Body of pancreas (tissue), 4 donors: ENCODE results near the gene TMEM266. TPM values are rescaled to one million over a fixed set of nuclear protein-coding genes. Genes with fewer than 3 reads are reported as not detected.
A peak's percentile ranks its signal among the peaks of the same experiment; 100 is the strongest.

Source experiments
- ATAC-seq: fragments of 150-250 bp; one replicate; pipeline ENCODE4 v1.9.1; 2016
- DNase-seq, 4 donors: peaks; one replicate each; pipeline ENCODE4 v3.0.0-alpha.2; 2019
- H3K27ac ChIP-seq, 4 donors: fragments of 200-600 bp; sonication (generic); 1 replicate in 3 of 4; 2 replicates in 1 of 4; pipeline versions ENCODE4 v1.5.1 to v1.6.1; 2016 to 2019; ENCODE audit warnings: mild to moderate bottlenecking in 1 of 4, mixed read lengths in 1 of 4, moderate library complexity in 1 of 4
- H3K27me3 ChIP-seq, 2 donors: fragments of 200-600 bp; sonication (generic); one replicate each; pipeline ENCODE4 v1.6.0; 2016; ENCODE audit warnings: mild to moderate bottlenecking in 1 of 2
- H3K36me3 ChIP-seq, 2 donors: fragments of 200-600 bp; sonication (generic); replicated peaks in 1 of 2; 2 replicates each; pipeline ENCODE4 v1.5.1; 2016; ENCODE audit warnings: low read depth in 2 of 2; ENCODE audit not compliant: insufficient read depth in 1 of 2
- H3K4me1 ChIP-seq: fragments of 200-600 bp; sonication (generic); one replicate; pipeline ENCODE4 v1.6.0; 2016
- H3K4me3 ChIP-seq, 2 donors: fragments of 200-600 bp; sonication (generic); 1 replicate in 1 of 2; 2 replicates in 1 of 2; pipeline ENCODE4 v1.5.1; 2016 to 2019
- H3K9me3 ChIP-seq, 3 donors: fragments of 200-600 bp; sonication (generic); 1 replicate in 2 of 3; 2 replicates in 1 of 3; pipeline ENCODE4 v1.5.1; 2016
- POLR2A ChIP-seq, 3 donors: fragments of 450-650 bp; IDR thresholded peaks; one replicate each; pipeline ENCODE4 v1.6.1; 2016; ENCODE audit warnings: antibody characterized with exemption in 3 of 3, mild to moderate bottlenecking in 2 of 3
- WGBS, 2 donors: methylation state at CpG; one replicate each; pipeline ENCODE4 v1.1.5; 2017; 5-methylcytosine and 5-hydroxymethylcytosine counted together
- intact Hi-C: fragments of 100-400 bp; cut with DNase I; formaldehyde crosslinking; loops from one replicate; pipeline ENCODE4 v1.15.1; 2023
- total RNA-seq, 2 donors: library from RNA; depleted of rRNA; stranded (reverse); fragments of >200 nt; gene quantifications; one replicate each; pipeline ENCODE4 v1.1.0, GENCODE V29; 2016
- TF ChIP-seq, protein P1 (sequence below), 7 experiments: fragments of 450-650 bp in 4 of 7; fragments of 200-600 bp in 3 of 7; sonication (generic) in 3 of 7; IDR thresholded peaks; one replicate each; pipeline ENCODE4 v1.5.1; 2016 to 2019; ENCODE audit warnings: antibody characterized with exemption in 7 of 7

The TMEM266 gene
- total RNA-seq, 2 donors from 2014 or later: 0.66 to 9.1 TPM

DNA sequence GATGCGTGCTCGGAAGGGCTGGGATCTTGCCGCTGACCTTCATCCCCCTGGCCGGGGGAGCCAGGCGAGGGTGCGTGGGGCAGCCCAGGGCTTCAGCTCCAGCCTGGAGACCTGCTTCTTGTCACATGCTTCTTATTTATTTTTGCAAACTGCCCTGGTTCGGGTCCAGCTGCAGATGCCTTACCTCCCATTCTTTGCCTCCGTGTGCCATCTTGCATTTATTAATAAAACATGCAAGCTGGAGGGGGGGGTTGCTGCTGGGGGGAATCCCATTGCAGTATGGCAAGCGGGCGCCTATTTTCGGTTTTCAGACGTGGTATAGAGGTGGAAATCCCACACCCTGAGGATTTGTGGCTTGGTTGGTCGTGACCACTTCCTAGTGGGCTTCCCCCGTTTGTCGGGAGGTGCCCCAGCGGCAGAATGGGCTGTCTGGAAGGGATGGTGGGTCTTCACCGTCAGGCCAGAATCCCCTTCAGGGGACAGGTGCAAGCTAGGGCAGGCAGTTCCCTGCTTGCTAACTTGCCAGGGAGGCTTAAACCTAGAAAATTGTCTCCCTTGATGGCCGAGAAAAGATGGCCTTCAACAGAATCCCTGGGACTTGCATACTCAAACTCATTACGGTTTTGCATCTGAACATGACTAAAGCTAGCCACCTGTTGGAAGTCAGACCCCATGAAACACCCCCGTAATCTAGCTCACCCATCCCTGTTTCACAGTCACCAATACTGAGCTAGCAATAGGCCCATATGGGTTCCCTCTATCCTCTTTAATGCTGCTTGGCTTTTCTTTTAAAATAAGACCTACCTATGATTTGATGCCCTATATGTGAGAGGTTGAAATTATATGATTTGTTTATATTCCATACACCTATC, 569 bp downstream of the TMEM266 start:
- intact Hi-C loops: loop anchor here (5.0 kb wide), 1 partner anchor 77 kb away; no protein-coding TSS in a partner anchor

DNA sequence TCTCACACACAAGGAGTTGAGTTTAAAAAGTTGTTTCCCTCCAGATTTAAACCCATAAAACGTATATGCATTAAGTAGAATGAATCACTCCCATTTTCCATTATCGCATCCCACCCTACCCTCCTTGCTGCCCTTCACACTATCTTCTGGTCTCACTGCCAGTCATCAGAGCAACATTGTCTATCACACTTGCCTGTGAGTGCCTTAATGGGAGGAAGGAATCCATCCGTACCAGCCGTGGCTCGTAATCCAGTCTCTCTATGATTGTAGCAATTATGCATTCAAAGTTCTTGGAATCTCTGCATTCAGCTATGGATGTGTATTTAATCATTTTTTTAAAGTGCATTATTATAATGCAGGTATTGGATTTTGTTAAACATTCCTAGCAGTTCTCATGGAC, 1.9 kb downstream of the TMEM266 start:
- H3K27me3 ChIP-seq: peaks cover 0 to 3% of the 10 kb centered on the region in 2 donors
- ATAC-seq (no peak), DNase-seq (no peak)
- 82 to 84% methylated on average over 5 of the region's 5 CpGs for WGBS, 2 donors
- intact Hi-C loops: loop anchor here (5.0 kb wide), 1 partner anchor 76 kb away; no protein-coding TSS in a partner anchor
- TF ChIP-seq, protein P1, sequence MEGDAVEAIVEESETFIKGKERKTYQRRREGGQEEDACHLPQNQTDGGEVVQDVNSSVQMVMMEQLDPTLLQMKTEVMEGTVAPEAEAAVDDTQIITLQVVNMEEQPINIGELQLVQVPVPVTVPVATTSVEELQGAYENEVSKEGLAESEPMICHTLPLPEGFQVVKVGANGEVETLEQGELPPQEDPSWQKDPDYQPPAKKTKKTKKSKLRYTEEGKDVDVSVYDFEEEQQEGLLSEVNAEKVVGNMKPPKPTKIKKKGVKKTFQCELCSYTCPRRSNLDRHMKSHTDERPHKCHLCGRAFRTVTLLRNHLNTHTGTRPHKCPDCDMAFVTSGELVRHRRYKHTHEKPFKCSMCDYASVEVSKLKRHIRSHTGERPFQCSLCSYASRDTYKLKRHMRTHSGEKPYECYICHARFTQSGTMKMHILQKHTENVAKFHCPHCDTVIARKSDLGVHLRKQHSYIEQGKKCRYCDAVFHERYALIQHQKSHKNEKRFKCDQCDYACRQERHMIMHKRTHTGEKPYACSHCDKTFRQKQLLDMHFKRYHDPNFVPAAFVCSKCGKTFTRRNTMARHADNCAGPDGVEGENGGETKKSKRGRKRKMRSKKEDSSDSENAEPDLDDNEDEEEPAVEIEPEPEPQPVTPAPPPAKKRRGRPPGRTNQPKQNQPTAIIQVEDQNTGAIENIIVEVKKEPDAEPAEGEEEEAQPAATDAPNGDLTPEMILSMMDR (IDR thresholded peaks at IDR 0.05): no peak
- TF ChIP-seq POLR2A (IDR thresholded peaks at IDR 0.05): no peak
- no peak overlapping the region for H3K27ac ChIP-seq
- no peaks in the 10 kb centered on the region for H3K9me3 ChIP-seq
- H3K4me1 ChIP-seq: peaks cover 35% of the 10 kb centered on the region
- no peak overlapping the region for H3K4me3 ChIP-seq
- no peaks in the 10 kb centered on the region for H3K36me3 ChIP-seq

More for the DNA sequence above, 569 bp downstream of the TMEM266 start:
- Histone ChIP-seq H3K4me1 (peaks cover 30% of the 10 kb centered on the region), H3K27me3 (peaks cover 0 to 3% of the 10 kb centered on the region in 2 donors), H3K27ac (peak overlapping the region in 3 of 4 donors; percentile 7 to 42 (median 15)), H3K4me3 (peak overlapping the region in 1 of 2 donors; percentile 37), H3K9me3 (no peaks in the 10 kb centered on the region), H3K36me3 (no peaks in the 10 kb centered on the region)
- DNase-seq (no peak), ATAC-seq (no peak)
- TF ChIP-seq POLR2A (IDR thresholded peaks at IDR 0.05): no peak
- WGBS, 2 donors: 8 to 10% methylated on average over 20 of the region's 20 CpGs

DNA sequence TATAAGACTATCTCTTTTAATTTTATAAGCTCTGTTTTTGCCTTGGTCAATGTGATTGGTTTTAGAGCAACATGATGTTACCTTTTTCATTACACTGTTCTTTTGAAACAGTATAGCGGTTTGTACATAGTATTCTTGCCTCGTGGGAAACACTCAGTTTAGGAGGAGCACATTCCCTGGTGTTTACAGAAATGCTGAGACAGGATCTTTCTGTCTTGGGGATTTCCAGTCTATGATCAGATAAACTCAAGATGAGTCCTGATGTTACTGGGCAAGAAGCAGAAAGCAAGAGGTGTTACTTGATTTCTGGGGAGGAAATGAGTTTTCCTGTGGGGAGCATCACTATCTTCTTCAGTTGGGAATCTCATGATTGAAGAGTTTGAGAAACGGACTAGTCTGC, 2.5 kb downstream of the TMEM266 start:
- Histone ChIP-seq H3K9me3 (no peaks in the 10 kb centered on the region), H3K27me3 (peaks cover 0 to 3% of the 10 kb centered on the region in 2 donors), H3K4me1 (peaks cover 29% of the 10 kb centered on the region), H3K4me3 (no peak overlapping the region), H3K27ac (no peak overlapping the region), H3K36me3 (no peaks in the 10 kb centered on the region)
- 42 to 46% methylated on average over 3 of the region's 3 CpGs for WGBS, 2 donors
- no peak for ATAC-seq
- TF ChIP-seq, protein P1 (IDR thresholded peaks at IDR 0.05): no peak
- TF ChIP-seq POLR2A (IDR thresholded peaks at IDR 0.05): no peak
- DNase-seq: no peak
- intact Hi-C loops: loop anchor here (5.0 kb wide), 1 partner anchor 75 kb away; no protein-coding TSS in a partner anchor

DNA sequence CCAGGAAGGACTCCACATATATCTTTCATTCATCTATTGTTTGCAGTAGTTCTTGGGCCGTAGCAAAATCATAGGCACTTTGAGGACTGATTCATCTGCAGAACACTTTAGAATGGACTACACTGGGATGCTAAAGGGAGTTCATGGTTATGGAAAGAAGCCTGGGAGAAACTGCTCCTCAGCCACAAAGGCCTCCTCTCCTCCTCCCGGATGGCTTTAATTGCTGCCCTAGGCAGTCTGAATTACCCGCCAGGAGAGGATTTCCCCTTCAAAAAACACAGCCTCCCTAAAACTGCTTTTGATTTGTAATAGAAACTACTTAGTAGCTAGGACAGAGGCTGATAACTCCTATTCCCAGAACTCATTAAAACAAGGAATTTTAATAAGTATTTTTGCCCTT, 4.6 kb downstream of the TMEM266 start:
- H3K4me3 ChIP-seq: no peak overlapping the region
- H3K27me3 ChIP-seq: peaks cover 0 to 3% of the 10 kb centered on the region in 2 donors
- H3K9me3 ChIP-seq: no peaks in the 10 kb centered on the region
- intact Hi-C loops: loop anchor here (5.0 kb wide), 1 partner anchor 73 kb away; no protein-coding TSS in a partner anchor
- H3K4me1 ChIP-seq: peaks cover 20% of the 10 kb centered on the region
- ATAC-seq (no peak), DNase-seq (no peak)
- no peak for TF ChIP-seq POLR2A (IDR thresholded peaks at IDR 0.05)
- TF ChIP-seq, protein P1 (IDR thresholded peaks at IDR 0.05): no peak
- no peaks in the 10 kb centered on the region for H3K36me3 ChIP-seq
- 57 to 67% methylated on average over 3 of the region's 3 CpGs for WGBS, 2 donors
- no peak overlapping the region for H3K27ac ChIP-seq

DNA sequence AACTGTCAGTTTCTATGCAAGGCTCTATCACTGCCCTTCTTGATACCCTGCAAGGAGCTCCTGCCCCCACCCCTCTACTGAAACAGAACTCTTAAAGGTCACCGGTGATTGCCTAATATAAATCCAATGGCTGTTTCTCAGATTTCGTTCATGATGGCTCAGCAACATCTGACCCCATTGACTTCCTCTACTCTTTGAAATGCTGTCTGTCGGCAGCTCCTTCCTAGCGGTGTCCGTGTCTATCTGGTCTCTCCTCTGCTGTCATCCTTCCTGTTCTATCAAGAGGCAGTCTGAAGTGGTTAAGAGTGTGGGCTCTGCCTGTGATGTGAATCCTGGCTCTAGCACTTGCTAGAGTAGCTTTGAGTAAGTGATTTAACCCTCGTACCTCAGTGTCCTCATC, 5.5 kb downstream of the TMEM266 start:
- 60 to 61% methylated on average over 6 of the region's 6 CpGs for WGBS, 2 donors
- intact Hi-C loops: no loop called here
- peaks cover 17% of the 10 kb centered on the region for H3K4me1 ChIP-seq
- no peak overlapping the region for H3K27ac ChIP-seq
- no peaks in the 10 kb centered on the region for H3K9me3 ChIP-seq
- DNase-seq: peak in 1 of 4 donors; percentile 37
- no peak overlapping the region for H3K4me3 ChIP-seq
- no peak for TF ChIP-seq POLR2A (IDR thresholded peaks at IDR 0.05)
- TF ChIP-seq, protein P1 (IDR thresholded peaks at IDR 0.05): no peak
- peak; percentile 23 for ATAC-seq
- H3K36me3 ChIP-seq: no peaks in the 10 kb centered on the region
- H3K27me3 ChIP-seq: peaks cover 0 to 3% of the 10 kb centered on the region in 2 donors
